IMR-90 (cell line): Measurements from ENCODE around the gene PBX4. TPM values are rescaled to one million over a fixed set of nuclear protein-coding genes. Genes with fewer than 3 reads are reported as not detected.

Source experiments
- MAZ ChIP-seq: IDR thresholded peaks from 2 replicates; pipeline ENCODE4 v1.6.1; 2012; ENCODE audit warnings: low read depth, mild to moderate bottlenecking, low read length, improper control_type of control experiment, moderate library complexity, borderline replicate concordance
- POLR2A ChIP-seq: IDR thresholded peaks from 2 replicates; pipeline ENCODE4 v1.6.1; 2012; ENCODE audit warnings: mild to moderate bottlenecking, low read depth, low read length
- RAD21 ChIP-seq: IDR thresholded peaks from 2 replicates; pipeline ENCODE4 v1.6.1; 2012; ENCODE audit warnings: low read length, improper control_type of control experiment
- RFX5 ChIP-seq: IDR thresholded peaks from 2 replicates; pipeline ENCODE4 v1.8.0; 2012; ENCODE audit warnings: low read depth, mild to moderate bottlenecking, low read length, moderate library complexity
- SMC3 ChIP-seq: fragments of 150-350 bp; IDR thresholded peaks from 2 replicates; pipeline ENCODE4 v1.6.1; 2016; ENCODE audit warnings: low read depth, mild to moderate bottlenecking, antibody characterized with exemption, low read length, moderate library complexity
- polyA plus RNA-seq, 3 experiments: library from polyadenylated mRNA; depleted of rRNA; stranded (reverse); fragments of >200 nt; gene quantifications; 2 replicates each; pipeline ENCODE4 v1.2.3, GENCODE V29; 2012; ENCODE audit warnings: low replicate concordance in 1 of 3
- total RNA-seq: library from RNA; depleted of rRNA; stranded (reverse); fragments of >200 nt; gene quantifications from 2 replicates; pipeline ENCODE4 v1.2.3, GENCODE V29; 2012
- TF ChIP-seq, protein P1 (sequence below): fragments of 150-350 bp; IDR thresholded peaks from 2 replicates; pipeline ENCODE4 v1.6.1; 2016; ENCODE audit warnings: low read depth, mild to moderate bottlenecking, low read length, moderate library complexity, borderline replicate concordance

The PBX4 gene
- total and polyA plus RNA-seq, 2 of the 4 experiments (the other 2 are of a cell fraction): 0.90 to 2.9 TPM

DNA sequence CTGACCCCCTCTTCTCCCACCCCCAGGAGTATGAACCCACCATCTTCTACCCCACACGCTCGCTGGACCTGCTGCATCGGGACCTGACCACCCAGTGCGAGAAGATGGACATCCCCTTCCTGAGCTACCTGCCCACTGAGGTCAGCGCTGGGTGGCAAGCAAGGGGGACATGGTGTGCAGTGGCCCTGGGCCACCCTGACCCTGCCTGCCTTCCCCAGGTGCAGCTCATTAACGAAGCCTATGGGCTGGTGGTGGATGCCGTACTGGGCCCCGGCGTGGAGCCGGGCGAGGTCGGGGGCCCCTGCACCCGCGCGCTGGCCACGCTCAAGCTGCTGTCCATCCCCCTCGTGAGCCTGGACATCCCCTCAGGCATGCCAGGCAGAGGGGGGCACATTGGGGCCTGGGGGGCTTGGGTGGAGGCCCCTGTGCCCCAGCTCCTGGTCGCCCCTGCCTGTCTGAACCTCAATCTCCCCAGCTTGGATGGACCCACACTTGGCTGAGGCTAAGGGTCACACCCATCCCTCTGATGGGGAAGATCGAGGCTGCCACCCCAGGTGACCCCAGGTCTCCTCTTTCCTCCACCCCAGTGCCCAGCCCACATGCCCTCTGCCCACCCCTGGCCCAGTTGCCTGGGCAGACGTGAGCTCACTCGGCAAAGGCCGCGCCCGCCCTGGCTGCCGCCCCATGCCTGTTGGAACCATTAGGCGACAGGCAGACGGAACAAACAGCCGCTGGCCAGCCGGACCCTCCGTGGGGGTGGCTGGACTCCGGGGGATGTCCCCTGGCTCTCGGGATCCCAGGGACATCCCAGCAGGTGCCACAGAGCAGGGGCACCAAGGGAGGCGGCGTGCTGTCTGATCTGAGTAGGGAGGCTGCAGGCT, 82.9 kb downstream of the PBX4 start (continued):
- TF ChIP-seq, protein P1, sequence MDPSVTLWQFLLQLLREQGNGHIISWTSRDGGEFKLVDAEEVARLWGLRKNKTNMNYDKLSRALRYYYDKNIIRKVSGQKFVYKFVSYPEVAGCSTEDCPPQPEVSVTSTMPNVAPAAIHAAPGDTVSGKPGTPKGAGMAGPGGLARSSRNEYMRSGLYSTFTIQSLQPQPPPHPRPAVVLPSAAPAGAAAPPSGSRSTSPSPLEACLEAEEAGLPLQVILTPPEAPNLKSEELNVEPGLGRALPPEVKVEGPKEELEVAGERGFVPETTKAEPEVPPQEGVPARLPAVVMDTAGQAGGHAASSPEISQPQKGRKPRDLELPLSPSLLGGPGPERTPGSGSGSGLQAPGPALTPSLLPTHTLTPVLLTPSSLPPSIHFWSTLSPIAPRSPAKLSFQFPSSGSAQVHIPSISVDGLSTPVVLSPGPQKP: no peak
- TF ChIP-seq RFX5: no peak
- no peak for TF ChIP-seq RAD21
- no peak for TF ChIP-seq MAZ
- no peak for TF ChIP-seq SMC3
- no peak for TF ChIP-seq POLR2A
